OCI-LY1 (cell line): ENCODE results near the gene CTNNA2.

Experiments
- CTCF ChIP-seq: fragments of 200-600 bp; sonication (generic), shearing (Covaris generic); IDR thresholded peaks from 2 replicates; pipeline ENCODE4 v1.5.1; 2017; ENCODE audit warnings: mild to moderate bottlenecking, antibody characterized with exemption, low read length, moderate library complexity, mixed read lengths
- EZH2 ChIP-seq: fragments of 200-600 bp; sonication (generic), shearing (Covaris generic); IDR thresholded peaks from 2 replicates; pipeline ENCODE4 v1.8.0; 2017; ENCODE audit warnings: borderline replicate concordance, mixed run types, mild to moderate bottlenecking, antibody characterized with exemption, low read length, moderate library complexity, mixed read lengths

DNA sequence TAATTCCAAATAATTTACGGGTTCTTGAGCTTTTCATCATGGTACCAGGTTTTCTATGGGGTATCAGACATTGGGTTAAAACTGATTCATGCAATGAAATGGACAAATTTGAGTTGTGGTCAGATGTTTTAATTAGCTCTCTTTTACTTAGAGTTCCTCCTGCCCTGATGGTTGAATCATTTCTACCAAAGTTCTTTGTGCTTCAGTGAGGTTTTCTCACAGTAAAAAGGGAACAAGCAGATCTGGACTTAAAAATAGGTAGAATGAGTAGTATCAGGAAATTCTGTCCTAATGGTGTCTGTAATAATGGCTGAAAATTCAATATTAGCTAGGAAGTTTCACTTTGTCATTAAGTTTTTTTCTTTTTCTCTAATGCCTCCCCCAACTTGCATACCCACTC lies 951.4 kb downstream of the CTNNA2 start:
- no peak for TF ChIP-seq CTCF
- TF ChIP-seq EZH2: no peak
